ENCODE data around the gene STAT6. TPM values are rescaled to one million over a fixed set of nuclear protein-coding genes. Genes with fewer than 3 reads are reported as not detected.

STAT6 gene
- 51.3 and 68.8 TPM in 2 replicates for total RNA-seq (2014; rRNA removed; shearing (Covaris generic))
- polyA plus RNA-seq (2014; cell fraction: nucleus; rRNA removed) = 172 and 185 TPM in 2 replicates

- DNase-seq (ENCODE audit: extremely low read depth, low read depth) = peak; percentile 58
Observed at GRCh38 chr12:57111031-57111734, at the start of gene STAT6. TSS of gene STAT6 (minus strand) at chr12:57111362. CDS start at chr12:57108278, 3,084 bp downstream.

- DNase-seq (ENCODE audit: extremely low read depth, low read depth) = no peak
Observed at GRCh38 chr12:57160741-57161140, 49.6 kb upstream of the STAT6 start.

- DNase-seq (ENCODE audit: extremely low read depth, low read depth) = no peak
Observed at GRCh38 chr12:57160040-57160439, 48.9 kb upstream of the STAT6 start.

GRCh38 chr12:57159311-57159710 lies 48.1 kb upstream of the STAT6 start:
- no peak for DNase-seq (ENCODE audit: extremely low read depth, low read depth)

- DNase-seq (ENCODE audit: extremely low read depth, low read depth) = no peak
Observed at GRCh38 chr12:57158665-57159064, 47.5 kb upstream of the STAT6 start.

- DNase-seq (ENCODE audit: extremely low read depth, low read depth) = no peak
Observed at GRCh38 chr12:57158186-57158585, 47.0 kb upstream of the STAT6 start.

- DNase-seq (ENCODE audit: extremely low read depth, low read depth) = no peak
Observed at GRCh38 chr12:57157588-57158173, 46.5 kb upstream of the STAT6 start.

- no peak for DNase-seq (ENCODE audit: extremely low read depth, low read depth)
Observed at GRCh38 chr12:57156701-57157403, 45.7 kb upstream of the STAT6 start.

GRCh38 chr12:57154804-57155434 lies 43.8 kb upstream of the STAT6 start:
- DNase-seq (ENCODE audit: extremely low read depth, low read depth) = no peak

- no peak for DNase-seq (ENCODE audit: extremely low read depth, low read depth)
Observed at GRCh38 chr12:57154076-57154475, 42.9 kb upstream of the STAT6 start.

- DNase-seq (ENCODE audit: extremely low read depth, low read depth) = no peak
Observed at GRCh38 chr12:57153415-57153997, 42.3 kb upstream of the STAT6 start.

GRCh38 chr12:57152639-57153038 lies 41.5 kb upstream of the STAT6 start:
- no peak for DNase-seq (ENCODE audit: extremely low read depth, low read depth)

- DNase-seq (ENCODE audit: extremely low read depth, low read depth) = no peak
Observed at GRCh38 chr12:57151741-57152630, 40.8 kb upstream of the STAT6 start.

GRCh38 chr12:57150400-57151000 lies 39.3 kb upstream of the STAT6 start:
- DNase-seq (ENCODE audit: extremely low read depth, low read depth) = no peak

- no peak for DNase-seq (ENCODE audit: extremely low read depth, low read depth)
Observed at GRCh38 chr12:57149245-57149900, 38.2 kb upstream of the STAT6 start.

- DNase-seq (ENCODE audit: extremely low read depth, low read depth) = no peak
Observed at GRCh38 chr12:57148469-57149244, 37.5 kb upstream of the STAT6 start.

GRCh38 chr12:57146961-57147944 lies 36.1 kb upstream of the STAT6 start, which contains the start of gene LRP1-AS:
TSS of gene LRP1-AS (minus strand) at chr12:57147619.
- no peak for DNase-seq (ENCODE audit: extremely low read depth, low read depth)

Data from NCI-H460 (cell line).